CD4-positive, alpha-beta T cell treated with Interleukin-15 for 1 hour (primary cell): ENCODE measurements around the gene ZNF701.
A peak's percentile ranks its signal among the peaks of the same experiment; 100 is the strongest.
"Not testable (repeated sequence)": the region's sequence is repeated elsewhere in the genome, so short reads cannot be mapped to it uniquely, and the experiment has no call there.

Experiments used
- DNase-seq: peaks from one replicate; pipeline ENCODE4 v3.0.0-alpha.2; 2020

Gene ZNF701

GRCh38 chr19:52570000-52570861, at the start of gene ZNF701:
Gene ZNF701, plus strand, starts transcription at chr19:52570287. Its CDS starts 3,861 bp downstream, at chr19:52574148.
- DNase-seq, result peak; percentile 94

DNA sequence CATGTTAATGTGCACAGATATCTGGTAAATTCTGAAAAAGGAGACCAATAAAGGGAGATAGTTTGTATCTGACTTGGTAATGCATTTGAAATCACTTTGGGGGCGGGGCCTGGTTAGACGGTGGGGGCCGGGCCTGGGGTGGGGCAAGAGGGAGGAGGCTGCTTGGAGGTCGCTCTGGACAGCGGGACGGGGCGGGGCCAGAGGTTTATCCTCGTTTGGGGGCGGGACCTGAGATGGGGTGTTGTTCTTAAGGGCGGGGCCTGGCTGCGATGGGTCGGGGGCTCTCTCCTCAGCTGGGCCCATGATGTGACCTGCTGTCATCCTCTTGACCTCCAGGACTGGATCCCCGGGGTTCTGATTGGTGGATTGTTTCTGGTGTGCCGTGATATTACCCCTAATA, 47.5 kb upstream of the ZNF701 start:
- DNase-seq, result no peak

- DNase-seq, result no peak
Measured at GRCh38 chr19:52524086-52524485, 46.0 kb upstream of the ZNF701 start.

GRCh38 chr19:52527134-52527955, 42.7 kb upstream of the ZNF701 start, which contains the start of gene ZNF808:
Gene ZNF808, plus strand, starts transcription at chr19:52527668. Its CDS starts 15,617 bp downstream, at chr19:52543285.
- DNase-seq, result peak; percentile 96

GRCh38 chr19:52527956-52528351, 42.1 kb upstream of the ZNF701 start:
- no peak for DNase-seq

DNA sequence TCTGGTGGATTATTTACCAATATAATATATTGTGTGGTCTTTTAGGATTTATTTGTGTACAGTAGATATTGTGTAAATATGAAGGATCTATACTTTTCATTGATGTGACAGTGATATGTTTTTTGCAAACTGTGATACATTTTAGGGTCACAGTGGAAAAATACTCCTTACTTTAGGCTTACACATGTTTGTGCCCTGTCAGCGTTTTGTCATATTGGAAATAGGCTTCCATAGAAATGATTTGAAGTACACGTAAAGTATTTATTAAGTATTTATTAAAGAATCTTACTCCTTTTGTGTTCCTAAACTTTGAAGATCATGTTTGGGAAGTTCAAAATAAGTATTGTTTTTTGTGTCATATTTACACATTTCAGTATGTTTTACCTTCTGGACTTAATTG, 37.6 kb upstream of the ZNF701 start:
- DNase-seq, result no peak

DNA sequence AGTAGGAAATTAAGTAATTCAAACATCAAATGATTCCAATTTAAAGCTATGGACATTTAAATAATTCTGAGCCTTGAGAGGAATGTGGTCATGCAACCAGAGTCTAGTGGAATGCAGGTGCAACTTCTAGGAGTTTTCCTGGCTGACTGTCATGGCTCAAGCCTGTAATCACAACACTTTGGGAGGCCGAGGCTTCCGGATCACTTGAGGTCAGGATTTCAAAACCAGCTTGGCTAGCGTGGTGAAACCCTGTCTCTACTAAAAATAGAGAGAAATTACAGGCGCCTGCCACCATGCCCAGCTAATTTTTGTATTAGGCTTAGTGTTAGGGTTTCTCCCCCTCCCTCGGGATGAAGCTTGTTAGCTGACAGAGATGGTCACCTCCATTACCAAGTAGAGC, 36.2 kb upstream of the ZNF701 start:
- no peak for DNase-seq

GRCh38 chr19:52535385-52535770, 34.7 kb upstream of the ZNF701 start:
- not testable (repeated sequence) for DNase-seq

DNA sequence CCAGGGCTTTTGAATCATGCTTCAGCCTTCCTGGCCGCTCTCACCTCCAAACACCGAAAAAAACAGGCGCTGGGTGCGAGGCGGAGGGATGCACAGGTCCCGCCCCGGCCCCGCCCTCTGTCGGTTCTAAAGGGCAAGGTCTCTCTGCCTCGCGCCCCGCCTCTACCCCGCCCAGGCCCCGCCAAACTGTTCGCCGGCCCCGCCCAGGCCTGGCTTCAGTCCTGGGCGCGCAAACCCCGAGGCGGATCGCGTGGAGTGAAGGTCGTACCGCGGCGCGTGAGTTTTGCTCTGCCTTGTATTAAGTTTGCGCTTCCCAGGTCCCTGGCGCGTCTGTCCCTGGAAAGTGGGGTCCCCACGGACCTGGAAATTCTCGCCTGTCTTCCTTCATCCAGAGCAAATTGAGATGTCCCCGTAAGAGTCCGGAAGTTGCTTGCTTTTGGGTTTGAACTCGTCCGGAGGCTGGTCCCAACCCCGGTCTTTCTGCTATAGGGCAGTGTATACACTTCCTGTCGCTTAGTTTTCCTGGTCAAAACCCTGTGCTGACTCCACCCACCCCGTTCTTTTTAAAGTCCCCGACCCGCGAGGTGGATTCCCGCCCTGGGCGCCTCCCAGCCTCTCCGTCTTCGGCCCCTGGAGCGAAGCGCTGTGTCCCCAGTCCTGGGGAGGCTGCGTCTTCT, 34.2 kb upstream of the ZNF701 start:
- DNase-seq, result peak; percentile 88

DNA sequence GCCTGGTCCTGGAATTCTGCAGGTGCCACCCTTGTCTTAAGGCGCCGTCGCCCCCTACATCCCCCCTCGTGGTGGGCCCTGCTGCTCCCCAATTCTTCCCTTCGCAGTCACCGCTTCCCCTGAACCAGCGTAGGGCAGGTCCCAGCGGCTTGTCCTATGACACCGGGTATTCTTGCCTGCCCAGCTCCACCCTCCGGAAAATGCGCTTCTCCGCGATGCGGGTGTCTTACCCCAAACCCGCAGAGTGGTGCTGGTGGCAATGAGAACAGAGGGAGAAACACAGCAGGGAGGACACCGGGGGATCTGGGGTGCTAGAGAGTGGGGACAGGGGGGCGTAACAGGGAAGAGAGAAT, 33.7 kb upstream of the ZNF701 start:
- DNase-seq, result peak; percentile 65

DNA sequence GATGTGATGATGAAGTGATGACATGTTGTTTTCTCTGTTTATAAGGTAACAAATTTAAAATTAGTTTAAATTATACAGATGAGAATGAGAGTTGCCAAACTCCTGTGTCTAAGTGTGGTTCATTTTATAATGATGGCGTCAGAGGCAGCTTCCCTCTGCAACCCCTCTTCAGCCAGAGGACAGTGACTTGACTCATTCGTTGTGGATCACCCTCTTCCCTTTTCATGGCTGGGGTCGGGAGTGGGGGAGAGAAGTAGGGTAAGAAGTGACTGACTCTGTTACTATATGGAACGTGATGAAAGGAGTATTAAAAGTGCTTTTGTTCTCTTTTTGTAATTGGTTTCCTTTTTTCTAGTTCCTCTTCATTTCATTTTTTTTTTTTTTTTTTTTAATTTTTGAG, 31.3 kb upstream of the ZNF701 start:
- DNase-seq, result peak; percentile 44

GRCh38 chr19:52541176-52541575, 28.9 kb upstream of the ZNF701 start:
- DNase-seq, result not testable (repeated sequence)

DNA sequence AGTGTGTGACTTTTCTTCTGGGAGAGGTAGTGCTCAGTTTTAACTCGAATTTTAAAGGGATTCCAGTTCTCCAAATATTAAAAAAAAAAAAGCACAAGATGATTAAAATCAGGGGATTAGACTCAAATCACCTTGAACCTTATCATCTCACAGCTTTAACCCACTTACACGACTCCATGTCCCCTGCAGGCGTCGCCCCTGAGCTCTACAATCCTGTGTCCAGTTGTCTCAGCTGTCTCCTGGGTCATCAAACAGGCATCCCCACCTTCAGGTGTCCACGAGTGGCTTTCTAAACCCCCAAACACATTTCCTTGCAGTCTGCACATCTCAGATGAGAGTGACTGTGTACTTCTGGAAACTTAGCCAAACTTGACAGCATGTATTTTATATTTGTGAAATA, 28.5 kb upstream of the ZNF701 start:
- DNase-seq, result no peak

DNA sequence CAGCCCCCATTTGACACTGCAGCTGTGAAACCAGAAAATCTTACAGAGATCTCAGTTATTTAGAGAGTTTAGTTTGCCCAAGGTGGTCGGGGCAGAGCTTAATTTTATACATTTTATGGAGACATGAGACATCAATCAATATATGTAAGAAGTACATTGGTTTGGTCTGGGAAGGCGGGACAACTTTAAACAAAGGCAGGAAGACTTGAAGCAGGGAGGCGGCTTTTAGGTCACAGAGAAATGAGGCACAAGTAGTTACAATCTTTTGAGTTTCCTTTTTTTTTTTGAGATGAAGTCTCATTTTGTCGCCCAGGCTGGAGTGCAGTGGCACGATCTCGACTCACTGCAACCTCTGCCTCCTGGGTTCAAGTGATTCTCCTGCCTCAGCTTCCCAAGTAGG, 27.5 kb upstream of the ZNF701 start:
- not testable (repeated sequence) for DNase-seq

DNA sequence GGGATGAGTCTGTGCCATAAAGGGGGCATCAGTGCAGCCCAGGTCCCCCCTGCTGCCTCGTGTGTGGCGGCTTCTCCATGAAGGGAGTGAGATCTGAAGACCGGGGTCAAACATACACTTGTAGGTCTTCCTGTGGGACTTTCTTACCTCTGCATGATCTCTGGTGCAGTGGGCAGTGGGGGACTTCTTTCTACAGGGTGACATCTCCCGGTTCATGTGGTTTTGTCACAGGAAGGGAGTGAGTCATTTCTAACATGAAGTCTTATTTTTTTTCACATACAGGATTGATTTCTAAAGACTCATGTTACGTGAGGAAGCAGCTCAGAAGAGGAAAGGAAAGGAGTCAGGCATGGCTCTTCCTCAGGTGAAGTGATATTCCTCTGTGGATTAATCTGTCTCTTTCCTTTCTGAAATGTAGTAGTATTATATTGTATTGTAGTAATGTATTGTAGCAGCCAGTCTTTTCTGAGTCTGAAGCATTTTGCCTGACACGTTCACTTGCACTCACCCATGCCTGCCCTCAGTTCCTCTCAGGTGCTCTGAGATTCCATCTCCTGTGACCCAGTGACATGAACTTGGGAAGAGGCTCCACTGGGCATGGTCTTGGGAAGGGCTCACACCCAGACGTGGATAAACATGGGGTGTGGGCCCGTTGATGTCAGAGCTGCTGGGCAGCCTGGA, 27.0 kb upstream of the ZNF701 start:
- DNase-seq, result peak; percentile 34

- no peak for DNase-seq
Measured at GRCh38 chr19:52554216-52554971, 15.7 kb upstream of the ZNF701 start.

DNA sequence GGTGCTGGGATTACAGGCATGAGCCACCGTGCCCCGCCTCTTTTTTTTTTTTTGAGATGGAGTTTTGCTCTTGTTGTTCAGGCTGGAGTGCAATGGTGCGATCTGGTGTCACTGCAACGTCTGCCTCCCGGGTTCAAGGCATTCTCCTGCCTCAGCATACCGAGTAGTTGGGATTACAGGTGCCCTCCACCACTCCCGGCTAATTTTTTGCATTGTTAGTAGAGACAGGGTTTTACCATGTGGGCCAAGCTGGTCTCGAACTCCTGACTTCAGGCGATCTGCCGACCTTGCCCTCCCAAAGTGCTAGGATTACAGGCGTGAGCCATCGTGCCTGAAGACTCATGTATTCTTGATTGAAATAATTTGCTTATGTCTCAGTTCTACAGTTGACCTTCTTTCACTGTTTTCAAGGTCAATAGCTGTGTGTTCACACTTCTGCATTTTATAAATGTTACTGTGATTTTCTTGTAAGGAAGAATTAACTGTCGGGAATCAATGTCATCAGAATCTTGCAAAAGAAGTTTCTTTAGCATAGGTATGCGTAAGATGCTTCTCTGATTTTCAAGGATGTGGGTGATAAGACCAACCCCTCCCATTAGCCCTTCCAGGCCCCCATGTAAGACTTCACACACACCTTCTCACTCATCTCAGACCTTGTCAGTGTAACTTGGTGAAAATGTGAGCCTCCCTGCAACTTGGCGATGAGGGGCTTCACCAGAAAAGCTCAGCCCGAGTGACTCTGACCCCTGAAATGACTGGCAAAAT, 12.7 kb upstream of the ZNF701 start:
- no peak for DNase-seq

- DNase-seq, result not testable (repeated sequence)
Measured at GRCh38 chr19:52558732-52559445, 11.2 kb upstream of the ZNF701 start.

GRCh38 chr19:52561611-52562010, 8.5 kb upstream of the ZNF701 start:
- not testable (repeated sequence) for DNase-seq

- no peak for DNase-seq
Measured at GRCh38 chr19:52566121-52566520, 4.0 kb upstream of the ZNF701 start.
